Heart left ventricle (tissue), 16 donors: ENCODE results near the gene GREM2. TPM values are rescaled to one million over a fixed set of nuclear protein-coding genes. Genes with fewer than 3 reads are reported as not detected.

ENCODE experiments used
- ATAC-seq, 4 donors: fragments of 200-7000 bp; cut with Tn5 transposase; one replicate each; pipeline ENCODE4 v1.9.1; 2020 to 2022; ENCODE audit warnings: moderate library complexity in 4 of 4, mild to moderate bottlenecking in 3 of 4, moderate number of reproducible peaks in 1 of 4
- DNase-seq, 5 donors: peaks; one replicate each; pipeline ENCODE4 v3.0.0-alpha.2; 2020
- H3K27ac ChIP-seq, 12 donors: fragments of 200-600 bp; sonication (generic) in 4 of 12; one replicate each; pipeline versions ENCODE4 v1.5.0 to v1.8.0; 2016 to 2022; ENCODE audit warnings: mild to moderate bottlenecking in 2 of 12
- H3K27me3 ChIP-seq, 9 donors: fragments of 200-600 bp; sonication (generic) in 2 of 9; one replicate each; pipeline versions ENCODE4 v1.5.1 to v1.8.0; 2016 to 2022; ENCODE audit warnings: mild to moderate bottlenecking in 3 of 9
- H3K36me3 ChIP-seq, 9 donors: fragments of 200-600 bp; sonication (generic) in 2 of 9; one replicate each; pipeline versions ENCODE4 v1.5.0 to v1.8.0; 2018 to 2022; ENCODE audit warnings: mild to moderate bottlenecking in 2 of 9
- H3K4me1 ChIP-seq, 12 donors: fragments of 200-600 bp; sonication (generic) in 4 of 12; one replicate each; pipeline versions ENCODE4 v1.5.0 to v1.8.0; 2016 to 2022; ENCODE audit warnings: mild to moderate bottlenecking in 3 of 12
- H3K4me3 ChIP-seq, 12 donors: fragments of 200-600 bp; sonication (generic) in 4 of 12; one replicate each; pipeline versions ENCODE4 v1.5.0 to v1.8.0; 2017 to 2022; ENCODE audit warnings: mild to moderate bottlenecking in 9 of 12, moderate library complexity in 4 of 12
- H3K9me3 ChIP-seq, 12 donors: fragments of 200-600 bp; sonication (generic) in 4 of 12; one replicate each; pipeline versions ENCODE4 v1.5.0 to v1.8.0; 2016 to 2022; ENCODE audit warnings: mild to moderate bottlenecking in 1 of 12
- CTCF ChIP-seq, 12 donors: fragments of 200-600 bp; sonication (generic) in 4 of 12; IDR thresholded peaks; one replicate each; pipeline versions ENCODE4 v1.5.0 to v1.8.0; 2018 to 2022; ENCODE audit warnings: antibody characterized with exemption in 12 of 12, mild to moderate bottlenecking in 5 of 12
- POLR2A ChIP-seq, 2 donors: fragments of 450-650 bp; IDR thresholded peaks; one replicate each; pipeline ENCODE4 v1.6.1; 2017; ENCODE audit warnings: antibody characterized with exemption in 2 of 2, mild to moderate bottlenecking in 2 of 2, moderate library complexity in 2 of 2
- WGBS, 4 donors: extraction: QIAGEN DNeasy Blood & Tissue Kit in 2 of 4; methylation state at CpG; one replicate each; pipeline versions ENCODE4 v1.1.5 to v1.1.7; 2013 to 2018; 5-methylcytosine and 5-hydroxymethylcytosine counted together
- intact Hi-C, 10 donors: fragments of 100-400 bp; cut with DNase I; formaldehyde crosslinking; loops; one replicate each; pipeline versions ENCODE4 v1.11.1 to v1.14.2; 2022
- polyA plus RNA-seq, 2 donors: library from polyadenylated mRNA; stranded (reverse); fragments of 200-250 nt; gene quantifications; one replicate each; pipeline ENCODE4 v1.2.3, GENCODE V29; 2013
- total RNA-seq, 9 donors: library from RNA; depleted of rRNA in 2 of 9; stranded (reverse); fragments of >200 nt in 2 of 9; fragmentation: NEBNext Ultra II Directional in 3 of 9; extraction: Animal tissue kit (Norgen Biotek cat#: 25700) in 3 of 9; gene quantifications; one replicate each; pipeline versions ENCODE4 v1.1.0 to v1.2.4, GENCODE V29; 2016 to 2023
- donor health status: ischemic (EF 13 %, LVEDD 7.1; RV severe dilation, severe dysfunction).
- donor health status: healthy with polysubstance abuse.
- donor health status: DM: no; HTN: yes; CAD: no.
- donor health status: DM: no; HTN: no; CAD: no.
- donor health status: ischemic (EF 25% LVEDD 6.9; RV normal size, moderate dysfunction).
- donor health status: ischemic (EF 25% LVEDD 5.7; RV mildly dilated, moderate dysfunction).
- donor health status: healthy.
- donor health status: DM: yes; HTN: yes; CAD: no.
- donor health status: ischemic (EF 35%, LVEDD 5.7; RV mildly dilated, moderate dysfunction).
- donor health status: nonischemic (EF 11% LVEDD 7.7; RV severe dilation, severe dysfunction).
- donor health status: DM: yes; HTN: yes; CAD: no.
- donor health status: PGD.
- donor health status: ischemic (EF 29% LVEDD 5.4; RV normal size, mild dysfunction).
- donor health status: nonischemic (EF 23%, LVEDD 6.1; RV moderate dilation, normal function).

Gene GREM2
- total and polyA plus RNA-seq, 11 donors: 0.66 TPM; not detected in 10

- Histone ChIP-seq H3K36me3 (no peaks in the 10 kb centered on the region), H3K9me3 (no peaks in the 10 kb centered on the region), H3K4me1 (no peaks in the 10 kb centered on the region), H3K4me3 (no peak overlapping the region), H3K27me3 (no peaks in the 10 kb centered on the region), H3K27ac (no peak overlapping the region)
- intact Hi-C loops: no loop called here
- WGBS, 4 donors: 79 to 85% (median 83%) methylated on average over 5 of the region's 5 CpGs
- no peak for DNase-seq
- no peak for ATAC-seq
- no peak for TF ChIP-seq CTCF (IDR thresholded peaks at IDR 0.05)
- no peak for TF ChIP-seq POLR2A (IDR thresholded peaks at IDR 0.05)
These were observed 22.3 kb downstream of the GREM2 start for GRCh38 chr1:240589585-240590110.

GRCh38 chr1:240586006-240586405 is 25.9 kb downstream of the GREM2 start:
- H3K36me3 ChIP-seq: no peaks in the 10 kb centered on the region
- intact Hi-C loops: no loop called here
- WGBS, 4 donors: 68 to 82% (median 75%) methylated on average over 2 of the region's 2 CpGs
- H3K9me3 ChIP-seq: no peaks in the 10 kb centered on the region
- DNase-seq (no peak), ATAC-seq (no peak)
- no peak overlapping the region for H3K4me3 ChIP-seq
- no peak for TF ChIP-seq POLR2A (IDR thresholded peaks at IDR 0.05)
- TF ChIP-seq CTCF (IDR thresholded peaks at IDR 0.05): no peak
- no peaks in the 10 kb centered on the region for H3K4me1 ChIP-seq
- H3K27me3 ChIP-seq: no peaks in the 10 kb centered on the region
- no peak overlapping the region for H3K27ac ChIP-seq

- DNase-seq (no peak), ATAC-seq (no peak)
- WGBS, 4 donors: 61 to 72% (median 66%) methylated on average over 4 of the region's 4 CpGs
- H3K4me1 ChIP-seq: no peaks in the 10 kb centered on the region
- H3K9me3 ChIP-seq: no peaks in the 10 kb centered on the region
- H3K27me3 ChIP-seq: no peaks in the 10 kb centered on the region
- H3K36me3 ChIP-seq: no peaks in the 10 kb centered on the region
- TF ChIP-seq POLR2A (IDR thresholded peaks at IDR 0.05) (no peak), CTCF (IDR thresholded peaks at IDR 0.05) (no peak)
- no peak overlapping the region for H3K4me3 ChIP-seq
- intact Hi-C loops: no loop called here
- no peak overlapping the region for H3K27ac ChIP-seq
These were observed 29.0 kb downstream of the GREM2 start for GRCh38 chr1:240582953-240583352.

GRCh38 chr1:240579511-240579910 is 32.4 kb downstream of the GREM2 start:
- H3K9me3 ChIP-seq: no peaks in the 10 kb centered on the region
- no peak overlapping the region for H3K27ac ChIP-seq
- no peak overlapping the region for H3K4me3 ChIP-seq
- H3K36me3 ChIP-seq: no peaks in the 10 kb centered on the region
- 75 to 84% (median 80%) methylated on average over 4 of the region's 4 CpGs for WGBS, 4 donors
- intact Hi-C loops: no loop called here
- no peaks in the 10 kb centered on the region for H3K27me3 ChIP-seq
- TF ChIP-seq CTCF (IDR thresholded peaks at IDR 0.05) (no peak), POLR2A (IDR thresholded peaks at IDR 0.05) (no peak)
- DNase-seq (no peak), ATAC-seq (no peak)
- no peaks in the 10 kb centered on the region for H3K4me1 ChIP-seq
